Measurements from ENCODE around the gene AP2B1.

The AP2B1 gene

DNA sequence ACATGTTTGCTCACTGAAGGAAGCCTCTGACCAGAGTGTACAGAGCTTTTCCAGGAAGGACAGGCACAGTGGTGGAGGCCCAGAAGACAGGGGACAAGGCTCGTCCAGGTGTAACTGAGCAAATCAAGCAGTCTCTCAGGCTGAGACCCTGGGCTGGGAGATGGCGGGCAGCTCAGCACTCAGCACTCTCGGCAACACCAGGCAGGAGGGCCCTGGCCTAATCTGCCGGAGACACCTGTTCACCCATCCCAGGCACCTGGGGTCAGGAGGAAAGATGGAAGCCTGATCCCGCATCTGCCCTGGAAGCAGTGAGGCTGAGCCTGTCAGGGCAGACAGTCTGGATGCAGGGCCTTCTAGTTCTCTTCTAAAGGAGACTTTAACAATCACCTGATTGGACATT lies 149.1 kb downstream of the AP2B1 start:
- TF ChIP-seq TAF1 (IDR thresholded peaks at IDR 0.05; ENCODE audit: low read depth) (no peak), TEAD4 (IDR thresholded peaks at IDR 0.05) (no peak), YY1 (IDR thresholded peaks at IDR 0.05; ENCODE audit: low read depth) (no peak), MAX (IDR thresholded peaks at IDR 0.05) (no peak), EP300 (IDR thresholded peaks at IDR 0.05; ENCODE audit: borderline replicate concordance) (no peak), FOXM1 (IDR thresholded peaks at IDR 0.05; ENCODE audit: borderline replicate concordance, low read depth) (no peak), ZBTB7A (IDR thresholded peaks at IDR 0.05; ENCODE audit: low read depth) (no peak), EGR1 (IDR thresholded peaks at IDR 0.05) (no peak), CREB1 (IDR thresholded peaks at IDR 0.05; ENCODE audit: low read depth) (no peak), NFIC (IDR thresholded peaks at IDR 0.05) (no peak), TCF12 (IDR thresholded peaks at IDR 0.05; ENCODE audit: low read depth) (no peak), CEBPB (IDR thresholded peaks at IDR 0.05) (no peak), RAD21 (IDR thresholded peaks at IDR 0.05; ENCODE audit: low read depth) (no peak)
- TF ChIP-seq, protein P1, sequence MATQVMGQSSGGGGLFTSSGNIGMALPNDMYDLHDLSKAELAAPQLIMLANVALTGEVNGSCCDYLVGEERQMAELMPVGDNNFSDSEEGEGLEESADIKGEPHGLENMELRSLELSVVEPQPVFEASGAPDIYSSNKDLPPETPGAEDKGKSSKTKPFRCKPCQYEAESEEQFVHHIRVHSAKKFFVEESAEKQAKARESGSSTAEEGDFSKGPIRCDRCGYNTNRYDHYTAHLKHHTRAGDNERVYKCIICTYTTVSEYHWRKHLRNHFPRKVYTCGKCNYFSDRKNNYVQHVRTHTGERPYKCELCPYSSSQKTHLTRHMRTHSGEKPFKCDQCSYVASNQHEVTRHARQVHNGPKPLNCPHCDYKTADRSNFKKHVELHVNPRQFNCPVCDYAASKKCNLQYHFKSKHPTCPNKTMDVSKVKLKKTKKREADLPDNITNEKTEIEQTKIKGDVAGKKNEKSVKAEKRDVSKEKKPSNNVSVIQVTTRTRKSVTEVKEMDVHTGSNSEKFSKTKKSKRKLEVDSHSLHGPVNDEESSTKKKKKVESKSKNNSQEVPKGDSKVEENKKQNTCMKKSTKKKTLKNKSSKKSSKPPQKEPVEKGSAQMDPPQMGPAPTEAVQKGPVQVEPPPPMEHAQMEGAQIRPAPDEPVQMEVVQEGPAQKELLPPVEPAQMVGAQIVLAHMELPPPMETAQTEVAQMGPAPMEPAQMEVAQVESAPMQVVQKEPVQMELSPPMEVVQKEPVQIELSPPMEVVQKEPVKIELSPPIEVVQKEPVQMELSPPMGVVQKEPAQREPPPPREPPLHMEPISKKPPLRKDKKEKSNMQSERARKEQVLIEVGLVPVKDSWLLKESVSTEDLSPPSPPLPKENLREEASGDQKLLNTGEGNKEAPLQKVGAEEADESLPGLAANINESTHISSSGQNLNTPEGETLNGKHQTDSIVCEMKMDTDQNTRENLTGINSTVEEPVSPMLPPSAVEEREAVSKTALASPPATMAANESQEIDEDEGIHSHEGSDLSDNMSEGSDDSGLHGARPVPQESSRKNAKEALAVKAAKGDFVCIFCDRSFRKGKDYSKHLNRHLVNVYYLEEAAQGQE (IDR thresholded peaks at IDR 0.05; ENCODE audit: low read depth): no peak
- TF ChIP-seq, protein P2, sequence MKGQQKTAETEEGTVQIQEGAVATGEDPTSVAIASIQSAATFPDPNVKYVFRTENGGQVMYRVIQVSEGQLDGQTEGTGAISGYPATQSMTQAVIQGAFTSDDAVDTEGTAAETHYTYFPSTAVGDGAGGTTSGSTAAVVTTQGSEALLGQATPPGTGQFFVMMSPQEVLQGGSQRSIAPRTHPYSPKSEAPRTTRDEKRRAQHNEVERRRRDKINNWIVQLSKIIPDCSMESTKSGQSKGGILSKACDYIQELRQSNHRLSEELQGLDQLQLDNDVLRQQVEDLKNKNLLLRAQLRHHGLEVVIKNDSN (IDR thresholded peaks at IDR 0.05): no peak

GRCh38 chr17:35738519-35739133 lies 151.5 kb downstream of the AP2B1 start:
- TF ChIP-seq CEBPB (IDR thresholded peaks at IDR 0.05): no peak
- TF ChIP-seq FOXM1 (IDR thresholded peaks at IDR 0.05; ENCODE audit: borderline replicate concordance, low read depth): no peak
- no peak for TF ChIP-seq NFIC (IDR thresholded peaks at IDR 0.05)
- TF ChIP-seq, protein P2 (IDR thresholded peaks at IDR 0.05): no peak
- no peak for TF ChIP-seq EGR1 (IDR thresholded peaks at IDR 0.05)
- TF ChIP-seq MAX (IDR thresholded peaks at IDR 0.05): no peak
- TF ChIP-seq CREB1 (IDR thresholded peaks at IDR 0.05; ENCODE audit: low read depth): no peak
- no peak for TF ChIP-seq TEAD4 (IDR thresholded peaks at IDR 0.05)
- TF ChIP-seq RAD21 (IDR thresholded peaks at IDR 0.05; ENCODE audit: low read depth): no peak
- TF ChIP-seq TCF12 (IDR thresholded peaks at IDR 0.05; ENCODE audit: low read depth): no peak
- TF ChIP-seq, protein P1 (IDR thresholded peaks at IDR 0.05; ENCODE audit: low read depth): no peak
- no peak for TF ChIP-seq EP300 (IDR thresholded peaks at IDR 0.05; ENCODE audit: borderline replicate concordance)
- no peak for TF ChIP-seq ZBTB7A (IDR thresholded peaks at IDR 0.05; ENCODE audit: low read depth)
- no peak for TF ChIP-seq YY1 (IDR thresholded peaks at IDR 0.05; ENCODE audit: low read depth)
- TF ChIP-seq TAF1 (IDR thresholded peaks at IDR 0.05; ENCODE audit: low read depth): no peak

GRCh38 chr17:35740216-35740615 lies 153.1 kb downstream of the AP2B1 start:
- TF ChIP-seq MAX (IDR thresholded peaks at IDR 0.05): no peak
- TF ChIP-seq EP300 (IDR thresholded peaks at IDR 0.05; ENCODE audit: borderline replicate concordance): no peak
- TF ChIP-seq, protein P2 (IDR thresholded peaks at IDR 0.05): no peak
- no peak for TF ChIP-seq FOXM1 (IDR thresholded peaks at IDR 0.05; ENCODE audit: borderline replicate concordance, low read depth)
- no peak for TF ChIP-seq RAD21 (IDR thresholded peaks at IDR 0.05; ENCODE audit: low read depth)
- no peak for TF ChIP-seq EGR1 (IDR thresholded peaks at IDR 0.05)
- TF ChIP-seq TCF12 (IDR thresholded peaks at IDR 0.05; ENCODE audit: low read depth): no peak
- TF ChIP-seq NFIC (IDR thresholded peaks at IDR 0.05): no peak
- TF ChIP-seq CEBPB (IDR thresholded peaks at IDR 0.05): no peak
- no peak for TF ChIP-seq YY1 (IDR thresholded peaks at IDR 0.05; ENCODE audit: low read depth)
- no peak for TF ChIP-seq ZBTB7A (IDR thresholded peaks at IDR 0.05; ENCODE audit: low read depth)
- TF ChIP-seq TAF1 (IDR thresholded peaks at IDR 0.05; ENCODE audit: low read depth): no peak
- no peak for TF ChIP-seq CREB1 (IDR thresholded peaks at IDR 0.05; ENCODE audit: low read depth)

- TF ChIP-seq RAD21 (IDR thresholded peaks at IDR 0.05; ENCODE audit: low read depth): no peak
- TF ChIP-seq TCF12 (IDR thresholded peaks at IDR 0.05; ENCODE audit: low read depth): no peak
- no peak for TF ChIP-seq YY1 (IDR thresholded peaks at IDR 0.05; ENCODE audit: low read depth)
- no peak for TF ChIP-seq CEBPB (IDR thresholded peaks at IDR 0.05)
- TF ChIP-seq ZBTB7A (IDR thresholded peaks at IDR 0.05; ENCODE audit: low read depth): no peak
- TF ChIP-seq, protein P2 (IDR thresholded peaks at IDR 0.05): no peak
- TF ChIP-seq MAX (IDR thresholded peaks at IDR 0.05): no peak
Measured at GRCh38 chr17:35740997-35741931, 154.1 kb downstream of the AP2B1 start.

Data from Ishikawa (cell line).